ENCODE results near the gene PLEKHA7.

DNA sequence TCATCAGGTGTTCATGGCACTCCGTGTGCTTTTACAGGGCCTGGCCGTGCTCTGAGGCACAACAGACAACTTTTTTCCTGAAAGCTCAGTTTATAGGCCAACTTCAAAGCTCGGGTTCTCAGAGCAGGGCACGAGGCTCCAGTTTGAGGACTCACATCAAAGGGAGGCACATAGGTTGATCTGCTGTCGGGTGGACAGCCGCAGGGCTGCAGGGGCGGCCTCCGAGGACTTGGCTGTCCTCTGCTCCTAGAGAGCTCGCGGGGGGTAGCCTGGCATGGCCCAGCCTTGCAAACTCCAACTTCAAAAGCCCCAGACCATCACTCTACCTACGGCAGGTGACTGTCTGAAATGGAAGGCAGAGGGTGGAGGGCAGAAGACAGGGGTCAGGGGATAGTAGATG is 244.2 kb downstream of the PLEKHA7 start:
- TF ChIP-seq POLR2A (IDR thresholded peaks at IDR 0.05; ENCODE audit: low read depth, low read length) (no peak), POLR2AphosphoS5 (IDR thresholded peaks at IDR 0.05; ENCODE audit: low read depth, low read length) (no peak), POU2F2 (IDR thresholded peaks at IDR 0.05; ENCODE audit: low read depth, low read length) (no peak), TAF1 (IDR thresholded peaks at IDR 0.05; ENCODE audit: low read depth, low read length) (no peak)

Measured in GM12891 (cell line).